C4-2B (cell line): Measurements from ENCODE around the gene ABCA9.

ENCODE experiments used
- ZFX ChIP-seq: fragments of 450-650 bp; IDR thresholded peaks from 2 replicates; pipeline ENCODE4 v1.6.1; 2017
- TF ChIP-seq, protein P1 (sequence below): fragments of 450-650 bp; conservative IDR thresholded peaks from 2 replicates; pipeline ENCODE4 v1.5.1; 2017; ENCODE audit warnings: mild to moderate bottlenecking

GRCh38 chr17:69067274-69068047, 6.7 kb upstream of the ABCA9 start:
- TF ChIP-seq, protein P1, sequence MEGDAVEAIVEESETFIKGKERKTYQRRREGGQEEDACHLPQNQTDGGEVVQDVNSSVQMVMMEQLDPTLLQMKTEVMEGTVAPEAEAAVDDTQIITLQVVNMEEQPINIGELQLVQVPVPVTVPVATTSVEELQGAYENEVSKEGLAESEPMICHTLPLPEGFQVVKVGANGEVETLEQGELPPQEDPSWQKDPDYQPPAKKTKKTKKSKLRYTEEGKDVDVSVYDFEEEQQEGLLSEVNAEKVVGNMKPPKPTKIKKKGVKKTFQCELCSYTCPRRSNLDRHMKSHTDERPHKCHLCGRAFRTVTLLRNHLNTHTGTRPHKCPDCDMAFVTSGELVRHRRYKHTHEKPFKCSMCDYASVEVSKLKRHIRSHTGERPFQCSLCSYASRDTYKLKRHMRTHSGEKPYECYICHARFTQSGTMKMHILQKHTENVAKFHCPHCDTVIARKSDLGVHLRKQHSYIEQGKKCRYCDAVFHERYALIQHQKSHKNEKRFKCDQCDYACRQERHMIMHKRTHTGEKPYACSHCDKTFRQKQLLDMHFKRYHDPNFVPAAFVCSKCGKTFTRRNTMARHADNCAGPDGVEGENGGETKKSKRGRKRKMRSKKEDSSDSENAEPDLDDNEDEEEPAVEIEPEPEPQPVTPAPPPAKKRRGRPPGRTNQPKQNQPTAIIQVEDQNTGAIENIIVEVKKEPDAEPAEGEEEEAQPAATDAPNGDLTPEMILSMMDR, result peak; percentile 19
- no peak for TF ChIP-seq ZFX
